Retinal pigment epithelial cell (primary cell): ENCODE measurements around the gene SLC4A4.

Source experiments
- DNase-seq: peaks from one replicate; pipeline ENCODE4 v3.0.0-alpha.2; 2010; ENCODE audit warnings: low read depth
- H3K4me3 ChIP-seq: 2 replicates; pipeline ENCODE4 v1.5.1; 2011; ENCODE audit warnings: mild to moderate bottlenecking, low read length, control low read depth, moderate library complexity
- TF ChIP-seq, protein P1 (sequence below): conservative IDR thresholded peaks from 2 replicates; pipeline ENCODE4 v1.5.1; 2011; ENCODE audit warnings: low read depth, low read length, control low read depth, inconsistent platforms

SLC4A4 gene

DNA sequence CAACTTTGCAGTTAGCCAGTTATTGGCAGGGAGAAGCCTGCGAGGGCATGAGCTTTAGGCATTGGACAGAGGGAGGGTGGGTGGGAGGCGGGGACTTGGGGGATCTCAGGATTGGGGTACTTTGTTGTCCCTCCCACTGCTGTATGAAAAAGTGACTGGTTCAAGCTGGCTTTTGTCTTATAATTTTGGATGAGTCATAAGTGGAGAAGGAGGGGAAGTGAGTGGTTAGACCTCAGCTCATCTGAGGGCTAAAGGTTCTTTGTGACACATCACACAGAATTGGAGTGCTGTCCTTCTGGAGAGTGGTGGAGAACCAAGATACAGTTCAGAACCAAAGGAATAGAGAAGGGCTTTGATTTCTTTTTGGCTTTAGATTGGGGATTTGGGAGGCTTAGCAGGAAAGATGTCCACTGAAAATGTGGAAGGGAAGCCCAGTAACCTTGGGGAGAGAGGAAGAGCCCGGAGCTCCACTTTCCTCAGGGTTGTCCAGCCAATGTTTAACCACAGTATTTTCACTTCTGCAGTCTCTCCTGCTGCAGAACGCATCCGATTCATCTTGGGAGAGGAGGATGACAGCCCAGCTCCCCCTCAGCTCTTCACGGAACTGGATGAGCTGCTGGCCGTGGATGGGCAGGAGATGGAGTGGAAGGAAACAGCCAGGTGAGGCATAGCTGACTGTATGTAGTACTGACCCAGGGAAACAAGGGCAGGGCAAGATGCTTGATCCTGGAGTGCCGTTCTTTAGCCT lies at the start of gene SLC4A4:
SLC4A4 (plus strand) TSS at position 175 of the 748 bp plus-strand sequence.
- no peak within 1 kb of the TSS for H3K4me3 ChIP-seq
- TF ChIP-seq, protein P1, sequence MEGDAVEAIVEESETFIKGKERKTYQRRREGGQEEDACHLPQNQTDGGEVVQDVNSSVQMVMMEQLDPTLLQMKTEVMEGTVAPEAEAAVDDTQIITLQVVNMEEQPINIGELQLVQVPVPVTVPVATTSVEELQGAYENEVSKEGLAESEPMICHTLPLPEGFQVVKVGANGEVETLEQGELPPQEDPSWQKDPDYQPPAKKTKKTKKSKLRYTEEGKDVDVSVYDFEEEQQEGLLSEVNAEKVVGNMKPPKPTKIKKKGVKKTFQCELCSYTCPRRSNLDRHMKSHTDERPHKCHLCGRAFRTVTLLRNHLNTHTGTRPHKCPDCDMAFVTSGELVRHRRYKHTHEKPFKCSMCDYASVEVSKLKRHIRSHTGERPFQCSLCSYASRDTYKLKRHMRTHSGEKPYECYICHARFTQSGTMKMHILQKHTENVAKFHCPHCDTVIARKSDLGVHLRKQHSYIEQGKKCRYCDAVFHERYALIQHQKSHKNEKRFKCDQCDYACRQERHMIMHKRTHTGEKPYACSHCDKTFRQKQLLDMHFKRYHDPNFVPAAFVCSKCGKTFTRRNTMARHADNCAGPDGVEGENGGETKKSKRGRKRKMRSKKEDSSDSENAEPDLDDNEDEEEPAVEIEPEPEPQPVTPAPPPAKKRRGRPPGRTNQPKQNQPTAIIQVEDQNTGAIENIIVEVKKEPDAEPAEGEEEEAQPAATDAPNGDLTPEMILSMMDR: no peak
- DNase-seq: no peak

DNA sequence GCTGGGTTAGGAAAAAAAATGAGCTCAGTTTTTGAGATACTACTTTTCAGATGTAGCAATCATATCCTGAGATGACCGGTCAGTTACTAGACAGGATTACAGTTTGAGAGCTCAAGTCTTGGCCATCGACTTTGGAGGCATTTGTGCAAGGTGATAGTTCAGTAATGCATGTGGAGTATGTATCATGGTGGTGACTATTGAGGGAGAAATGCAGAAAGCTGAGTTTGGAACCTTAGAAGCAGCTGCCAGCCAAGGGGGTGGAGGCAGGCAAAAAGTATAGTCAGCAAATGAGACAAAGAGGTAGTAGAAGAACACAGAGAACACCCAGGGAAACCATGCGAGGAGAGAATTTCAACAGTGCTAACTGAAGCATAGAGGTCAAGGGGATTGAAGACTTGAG lies 48.7 kb upstream of the SLC4A4 start:
- H3K4me3 ChIP-seq: no peak overlapping the region
- TF ChIP-seq, protein P1: no peak
- peak; percentile 82 for DNase-seq

DNA sequence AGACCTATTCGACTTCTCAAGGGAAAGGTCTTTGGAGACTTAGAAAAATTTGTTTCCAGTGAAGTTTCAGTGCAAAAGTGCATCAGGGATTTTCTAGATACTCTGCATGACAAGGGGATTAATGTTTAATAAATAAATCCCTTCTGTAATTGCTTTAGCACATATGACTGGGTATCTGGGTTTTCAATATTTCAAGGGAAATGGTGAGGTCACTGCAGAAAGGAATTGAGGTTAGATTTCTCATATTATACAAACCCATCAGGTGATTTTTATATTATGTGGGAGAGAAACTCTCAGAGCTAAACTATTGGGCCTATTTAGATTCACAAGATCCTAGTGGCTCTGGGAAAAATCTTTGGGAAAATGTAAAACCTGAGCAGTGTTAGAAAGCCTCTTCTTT lies 48.3 kb upstream of the SLC4A4 start:
- no peak for DNase-seq

DNA sequence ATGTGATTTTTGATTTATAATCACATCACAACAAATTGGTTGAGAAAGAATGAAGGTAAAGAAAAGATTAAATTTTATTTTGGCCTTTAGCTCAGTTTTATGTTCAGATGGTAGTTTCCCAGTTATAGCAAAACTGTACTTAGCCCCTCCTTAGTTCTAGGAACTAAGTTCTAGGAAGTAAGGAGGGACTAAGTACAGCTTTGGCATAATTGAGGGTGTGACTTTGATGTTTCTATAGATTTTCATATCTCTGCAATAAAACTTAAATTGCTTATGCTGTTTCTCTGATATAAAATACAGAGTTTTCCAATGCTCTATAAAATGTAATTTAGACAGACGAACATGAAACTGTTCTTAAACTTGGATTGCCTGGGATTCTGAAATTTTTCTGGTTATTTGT lies 46.6 kb upstream of the SLC4A4 start:
- TF ChIP-seq, protein P1: no peak

More for the DNA sequence above, 48.3 kb upstream of the SLC4A4 start:
- H3K4me3 ChIP-seq: no peak overlapping the region
- TF ChIP-seq, protein P1: no peak

DNA sequence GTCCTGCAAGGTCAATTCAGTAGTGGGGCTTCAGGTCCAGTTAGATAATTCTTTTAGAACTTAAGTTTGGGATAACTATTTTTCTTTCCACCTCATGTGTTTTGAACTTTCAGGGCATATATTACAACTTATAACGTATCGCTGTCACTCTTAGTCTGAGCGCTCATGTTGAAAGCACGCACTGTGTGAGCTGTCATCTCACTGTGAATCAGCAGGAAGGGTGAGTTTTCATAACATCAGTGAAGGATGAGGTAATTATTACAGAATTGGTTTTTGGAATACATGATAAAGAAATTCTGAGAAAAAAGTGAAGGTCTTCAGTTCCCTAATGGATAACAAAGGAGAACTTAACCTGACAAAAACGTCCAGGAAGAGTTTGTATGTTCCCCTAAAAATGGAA lies 45.1 kb upstream of the SLC4A4 start:
- TF ChIP-seq, protein P1: no peak
- H3K4me3 ChIP-seq: no peak overlapping the region
- no peak for DNase-seq

More for the DNA sequence above, 46.6 kb upstream of the SLC4A4 start:
- H3K4me3 ChIP-seq: no peak overlapping the region
- no peak for DNase-seq

DNA sequence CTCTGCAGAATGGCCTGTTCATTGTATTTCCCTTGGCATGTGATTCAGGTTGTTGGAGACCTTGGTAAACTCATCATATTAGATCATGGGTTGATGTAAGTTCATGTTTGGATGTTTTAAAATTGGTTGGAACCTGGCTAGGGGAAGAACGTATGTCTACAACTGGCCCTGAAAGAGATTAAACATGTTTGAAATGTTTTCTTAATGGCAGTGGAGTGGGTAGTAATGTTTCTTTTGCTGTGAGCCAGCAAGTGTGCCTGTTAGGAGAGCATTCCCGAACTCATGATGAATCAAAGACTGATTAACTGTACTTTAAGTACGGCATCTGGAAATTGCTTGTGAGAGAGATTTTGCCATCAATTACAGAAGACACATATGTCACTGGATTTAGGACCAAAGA lies 44.5 kb upstream of the SLC4A4 start:
- H3K4me3 ChIP-seq: no peak overlapping the region
- TF ChIP-seq, protein P1: no peak
- no peak for DNase-seq

DNA sequence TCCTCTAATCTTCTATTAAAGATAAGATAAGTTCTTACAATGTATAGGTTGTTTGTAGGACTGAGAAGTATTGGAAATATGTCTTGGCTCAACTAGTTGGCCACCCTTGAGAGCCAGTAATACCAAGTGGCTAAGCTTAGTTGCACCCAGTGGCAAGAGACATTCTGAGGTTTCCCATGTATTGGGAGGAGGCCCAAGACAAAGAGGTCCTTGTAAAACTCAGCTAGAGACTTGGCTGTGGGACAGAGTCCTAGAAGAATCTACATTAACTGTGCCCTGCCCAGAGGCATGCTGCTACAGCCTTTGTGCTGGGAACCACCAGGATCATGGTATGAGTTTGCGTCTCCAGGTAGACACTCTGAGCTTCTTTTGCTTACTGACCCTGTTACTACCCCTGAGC lies 41.9 kb upstream of the SLC4A4 start:
- DNase-seq: peak; percentile 74
- TF ChIP-seq, protein P1: no peak
- no peak overlapping the region for H3K4me3 ChIP-seq
